ENCODE measurements around the gene WASF2. TPM values are rescaled to one million over a fixed set of nuclear protein-coding genes. Genes with fewer than 3 reads are reported as not detected.

WASF2 gene
- total RNA-seq, 1 experiment from 2014 or later: 7.9 TPM

GRCh38 chr1:27380224-27380623 is 109.7 kb downstream of the WASF2 start:
- DNase-seq (ENCODE audit: low spot score): no peak

GRCh38 chr1:27379564-27380122 is 110.3 kb downstream of the WASF2 start:
- no peak for DNase-seq (ENCODE audit: low spot score)

GRCh38 chr1:27377760-27378495 is 112.0 kb downstream of the WASF2 start:
- no peak for DNase-seq (ENCODE audit: low spot score)

- DNase-seq (ENCODE audit: low spot score): no peak
Observed at GRCh38 chr1:27374362-27375086, 115.4 kb downstream of the WASF2 start, which contains the start of gene FCN3. Gene FCN3 (minus strand): TSS chr1:27374824. CDS start chr1:27374818, 6 bp downstream.

GRCh38 chr1:27372808-27373690 is 116.9 kb downstream of the WASF2 start:
- DNase-seq (ENCODE audit: low spot score): no peak

GRCh38 chr1:27372022-27372807 is 117.8 kb downstream of the WASF2 start:
- DNase-seq (ENCODE audit: low spot score): no peak

- DNase-seq (ENCODE audit: low spot score): no peak
Observed at GRCh38 chr1:27368869-27369582, 120.9 kb downstream of the WASF2 start.

GRCh38 chr1:27367160-27367650 is 122.8 kb downstream of the WASF2 start:
- no peak for DNase-seq (ENCODE audit: low spot score)

GRCh38 chr1:27366411-27367159 is 123.4 kb downstream of the WASF2 start, which contains the start of gene MAP3K6:
Gene MAP3K6 (minus strand): TSS chr1:27366961. CDS start chr1:27366597, 364 bp downstream.
- peak; percentile 74 for DNase-seq (ENCODE audit: low spot score)

GRCh38 chr1:27366113-27366410 is 123.9 kb downstream of the WASF2 start:
- DNase-seq (ENCODE audit: low spot score): peak; percentile 65

GRCh38 chr1:27365372-27366112 is 124.4 kb downstream of the WASF2 start:
- peak; percentile 77 for DNase-seq (ENCODE audit: low spot score)

- no peak for DNase-seq (ENCODE audit: low spot score)
Observed at GRCh38 chr1:27364696-27365371, 125.1 kb downstream of the WASF2 start.

- no peak for DNase-seq (ENCODE audit: low spot score)
Observed at GRCh38 chr1:27363766-27364695, 125.9 kb downstream of the WASF2 start.

- DNase-seq (ENCODE audit: low spot score): no peak
Observed at GRCh38 chr1:27361553-27361952, 128.4 kb downstream of the WASF2 start.

GRCh38 chr1:27361044-27361402 is 128.9 kb downstream of the WASF2 start:
- no peak for DNase-seq (ENCODE audit: low spot score)

- DNase-seq (ENCODE audit: low spot score): no peak
Observed at GRCh38 chr1:27360159-27361043, 129.6 kb downstream of the WASF2 start.
